ENCODE measurements around the gene ANGEL2.

The ANGEL2 gene

GRCh38 chr1:212951126-212951946 lies 64.3 kb downstream of the ANGEL2 start:
- DNase-seq (ENCODE audit: low read depth in 2 of 2): no peak

DNA sequence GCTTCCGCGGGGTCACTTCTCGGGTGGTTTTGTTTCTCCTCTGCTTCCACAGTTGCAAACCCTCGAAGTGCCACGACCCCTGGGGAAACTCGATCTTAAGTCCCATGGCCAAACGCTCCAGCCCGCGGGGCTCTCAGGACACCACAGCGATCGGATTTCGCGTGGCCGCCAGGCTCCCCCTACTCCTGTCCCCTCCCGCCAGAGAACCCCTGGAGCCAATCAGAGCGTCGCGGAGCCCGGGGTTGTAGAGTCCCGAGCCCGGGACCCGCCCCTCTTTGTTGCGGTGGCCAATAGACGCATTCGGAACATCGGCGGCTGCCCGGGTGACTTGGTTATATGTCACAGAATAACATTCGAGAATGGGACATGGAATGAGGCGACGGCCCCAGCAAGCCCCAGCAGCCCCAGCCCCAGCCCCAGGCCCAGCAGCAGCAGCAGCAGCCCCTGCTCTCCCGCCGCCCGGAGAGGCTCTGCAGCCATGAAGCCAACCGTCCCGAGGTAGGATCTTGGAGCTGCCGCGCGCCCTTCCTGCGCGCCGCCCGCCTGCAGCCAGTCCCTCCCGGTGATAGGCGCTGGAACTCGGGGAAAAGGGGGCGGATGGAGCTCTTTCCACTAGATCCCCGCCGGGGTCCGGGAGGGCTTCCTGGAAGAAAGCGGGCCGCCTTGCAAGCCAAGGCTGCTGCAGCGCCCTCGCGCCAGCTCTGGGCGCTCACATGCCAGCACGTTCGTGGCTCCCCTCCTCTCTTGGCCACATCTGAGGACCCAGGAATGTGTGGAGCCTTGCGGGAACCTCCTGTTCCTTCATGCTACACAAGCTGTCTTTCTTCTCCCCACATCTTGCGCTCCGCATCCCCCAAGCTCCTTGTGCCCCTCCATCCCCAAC lies 65.2 kb downstream of the ANGEL2 start, which contains the start of gene VASH2:
Gene VASH2 (plus strand): TSS at position 299 of the 883 bp plus-strand sequence. CDS start 1,002 bp downstream, outside the sequence.
- peak; percentile 61 to 65 for DNase-seq (ENCODE audit: low read depth in 2 of 2)

- no peak for DNase-seq (ENCODE audit: low read depth in 2 of 2)
Observed at GRCh38 chr1:212949771-212950170, 65.9 kb downstream of the ANGEL2 start.

DNA sequence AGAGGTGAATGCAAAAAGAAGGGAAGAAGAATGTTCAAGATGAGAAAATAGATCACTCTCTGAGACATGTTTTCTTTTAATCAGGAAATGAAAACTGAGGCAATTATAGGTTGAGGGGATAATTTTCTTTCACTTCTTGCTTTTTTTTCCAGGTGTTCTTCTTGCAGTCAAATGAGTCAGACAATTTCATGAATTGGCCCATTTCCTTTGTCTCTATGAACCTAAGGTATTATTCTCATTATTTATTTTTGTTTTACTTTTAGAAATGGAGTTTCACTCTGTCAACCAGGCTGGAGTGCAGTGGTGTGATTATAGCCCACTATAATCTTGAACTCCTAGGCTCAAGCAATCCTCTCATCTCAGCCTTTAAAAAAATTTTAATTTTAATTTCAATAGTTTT lies 68.8 kb downstream of the ANGEL2 start:
- no peak for DNase-seq (ENCODE audit: low read depth in 2 of 2)

GRCh38 chr1:212945463-212946160 lies 70.1 kb downstream of the ANGEL2 start:
- no peak for DNase-seq (ENCODE audit: low read depth in 2 of 2)

GRCh38 chr1:212945056-212945455 lies 70.6 kb downstream of the ANGEL2 start:
- DNase-seq (ENCODE audit: low read depth in 2 of 2): no peak

DNA sequence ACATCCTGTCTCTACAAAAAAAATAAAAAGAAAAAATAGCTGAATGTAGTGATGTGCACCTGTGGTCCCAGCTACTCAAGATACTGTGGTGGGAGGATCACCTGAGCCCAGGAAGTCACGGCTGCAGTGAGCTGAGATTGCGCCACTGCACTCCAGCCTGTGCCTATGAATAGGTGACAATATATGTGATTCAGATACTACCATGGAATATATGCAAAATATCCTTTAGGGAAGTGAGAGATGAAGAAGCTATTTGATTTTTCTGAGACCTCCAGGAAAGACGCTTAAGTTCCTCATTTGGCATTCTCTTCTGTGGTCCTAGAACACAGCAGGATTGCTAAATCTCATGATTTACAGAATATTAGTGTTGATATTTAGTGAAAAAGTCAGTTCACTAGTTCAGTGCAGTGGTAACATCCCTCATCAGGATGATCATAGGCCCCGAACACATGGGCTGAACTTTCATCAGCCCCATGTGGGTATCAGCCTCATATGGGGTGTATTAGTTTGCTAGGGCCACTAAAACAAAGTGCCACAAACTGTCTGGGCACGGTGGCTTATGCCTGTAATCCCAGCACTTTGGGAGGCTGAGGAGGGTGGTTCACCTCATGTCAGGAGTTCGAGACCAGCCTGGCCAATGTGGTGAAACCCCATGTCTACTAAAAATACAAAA lies 71.3 kb downstream of the ANGEL2 start:
- DNase-seq (ENCODE audit: low read depth in 2 of 2): no peak

DNA sequence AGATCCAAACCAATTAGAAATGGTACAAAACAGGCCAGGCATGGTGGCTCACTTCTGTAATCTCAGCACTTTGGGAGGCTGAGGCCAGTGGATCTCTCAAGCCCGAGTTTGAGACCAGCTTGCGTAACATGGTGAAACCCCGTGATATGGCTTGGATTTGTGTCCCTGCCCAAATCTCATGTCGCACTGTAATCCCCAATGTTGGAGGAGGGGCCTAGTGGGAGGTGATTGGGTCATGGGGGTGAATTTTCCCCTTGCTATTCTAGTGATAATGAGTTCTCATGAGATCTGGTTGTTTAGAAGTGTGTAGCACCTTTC lies 72.3 kb downstream of the ANGEL2 start:
- DNase-seq (ENCODE audit: low read depth in 2 of 2): no peak

DNA sequence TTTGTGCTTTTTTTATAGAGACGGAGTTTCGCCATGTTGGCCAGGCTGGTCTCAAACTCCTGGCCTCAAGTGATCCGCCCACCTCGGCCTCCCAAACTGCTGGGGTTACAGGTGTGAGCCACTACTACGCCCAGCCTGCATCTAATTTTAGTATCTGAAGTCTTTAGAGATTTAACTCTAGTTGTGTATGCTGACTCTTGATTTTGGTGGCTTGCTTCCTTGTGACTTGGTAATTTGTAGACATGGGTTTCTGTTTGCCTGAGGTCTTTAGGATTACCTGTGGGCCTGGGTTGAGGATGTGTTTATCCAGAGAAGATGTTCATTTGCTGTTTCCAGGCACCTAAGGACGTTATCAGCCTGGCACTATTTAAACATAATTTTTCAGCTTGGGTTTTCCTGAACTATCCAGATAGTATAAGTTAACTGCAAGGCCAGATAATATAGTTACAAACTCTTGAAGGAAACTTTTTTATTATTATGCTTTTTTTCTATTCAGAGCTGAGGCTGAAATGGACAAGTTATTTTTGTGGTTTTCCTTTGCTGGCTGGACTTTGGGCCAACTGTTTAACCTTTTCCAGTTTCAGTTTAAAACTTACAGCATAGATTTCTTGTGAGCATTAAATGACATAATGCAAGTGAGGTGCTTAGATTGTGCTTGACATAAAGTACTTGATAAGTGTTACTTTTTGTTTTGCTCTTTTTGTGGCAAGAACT lies 72.8 kb downstream of the ANGEL2 start:
- DNase-seq (ENCODE audit: low read depth in 2 of 2): no peak
